Thymus (tissue), 11 donors: Measurements from ENCODE around the gene ALG9. TPM values are rescaled to one million over a fixed set of nuclear protein-coding genes. Genes with fewer than 3 reads are reported as not detected.
A peak's percentile ranks its signal among the peaks of the same experiment; 100 is the strongest.

Source experiments
- DNase-seq, 9 donors: peaks; one replicate each; pipeline ENCODE4 v3.0.0-alpha.2; 2013; ENCODE audit warnings: low spot score in 9 of 9, low read depth in 6 of 9, missing footprints in 1 of 9
- H3K27ac ChIP-seq, 2 donors: one replicate each; pipeline ENCODE4 v1.5.1; 2013; ENCODE audit warnings: control low read depth in 1 of 2, low read depth in 1 of 2, low read length in 1 of 2, mild to moderate bottlenecking in 1 of 2, moderate library complexity in 1 of 2
- H3K27me3 ChIP-seq, 2 donors: one replicate each; pipeline ENCODE4 v1.5.1; 2013; ENCODE audit warnings: low read length in 1 of 2; ENCODE audit not compliant: control insufficient read depth in 2 of 2, insufficient read depth in 1 of 2
- H3K36me3 ChIP-seq, 2 donors: one replicate each; pipeline ENCODE4 v1.5.1; 2013; ENCODE audit warnings: low read length in 1 of 2, mild to moderate bottlenecking in 1 of 2, moderate library complexity in 1 of 2; ENCODE audit not compliant: control insufficient read depth in 2 of 2, insufficient read depth in 2 of 2
- H3K4me1 ChIP-seq, 2 donors: one replicate each; pipeline ENCODE4 v1.5.1; 2013; ENCODE audit warnings: low read length in 2 of 2; ENCODE audit not compliant: control insufficient read depth in 2 of 2, insufficient read depth in 2 of 2
- H3K4me3 ChIP-seq, 2 donors: one replicate each; pipeline ENCODE4 v1.5.1; 2013; ENCODE audit warnings: low read length in 2 of 2, control low read depth in 1 of 2, mild to moderate bottlenecking in 1 of 2
- H3K9me3 ChIP-seq, 2 donors: one replicate each; pipeline ENCODE4 v1.5.1; 2013; ENCODE audit warnings: low read length in 1 of 2, mild to moderate bottlenecking in 1 of 2; ENCODE audit not compliant: control insufficient read depth in 2 of 2, insufficient read depth in 1 of 2
- WGBS: extraction: QIAGEN DNeasy Blood & Tissue Kit; methylation state at CpG from one replicate; pipeline ENCODE4 v1.1.7; 2013; 5-methylcytosine and 5-hydroxymethylcytosine counted together
- polyA plus RNA-seq: library from polyadenylated mRNA; stranded (reverse); fragments of 200-250 nt; gene quantifications from one replicate; pipeline ENCODE4 v1.2.3, GENCODE V29; 2013
- total RNA-seq: library from RNA; stranded (reverse); fragments of 120-200 nt; gene quantifications from one replicate; pipeline ENCODE4 v1.2.4, GENCODE V29; 2013
- donor health status: healthy.

Gene ALG9
- total and polyA plus RNA-seq, 2 donors, result 22.7 to 31.0 TPM

GRCh38 chr11:111845276-111846028, 25.9 kb downstream of the ALG9 start:
- Histone ChIP-seq H3K27ac (no peak overlapping the region), H3K27me3 (no peaks in the 10 kb centered on the region), H3K4me1 (no peaks in the 10 kb centered on the region), H3K4me3 (no peak overlapping the region), H3K36me3 (peaks cover 20 to 29% of the 10 kb centered on the region in 2 donors), H3K9me3 (no peaks in the 10 kb centered on the region)
- WGBS, result 95% methylated on average over 7 of the region's 7 CpGs
- DNase-seq, result no peak

- H3K27ac ChIP-seq, result no peak overlapping the region
- DNase-seq, result no peak
- H3K4me3 ChIP-seq, result no peak overlapping the region
- peaks cover 20 to 25% of the 10 kb centered on the region in 2 donors for H3K36me3 ChIP-seq
- H3K27me3 ChIP-seq, result no peaks in the 10 kb centered on the region
- H3K4me1 ChIP-seq, result no peaks in the 10 kb centered on the region
- no peaks in the 10 kb centered on the region for H3K9me3 ChIP-seq
- WGBS, result 93% methylated on average over 5 of the region's 5 CpGs
These were observed 27.7 kb downstream of the ALG9 start for GRCh38 chr11:111843661-111844060.

- Histone ChIP-seq H3K27ac (no peak overlapping the region), H3K4me3 (no peak overlapping the region), H3K4me1 (no peaks in the 10 kb centered on the region), H3K9me3 (no peaks in the 10 kb centered on the region), H3K36me3 (peaks cover 26 to 36% of the 10 kb centered on the region in 2 donors), H3K27me3 (no peaks in the 10 kb centered on the region)
- peak; percentile 43 to 89 (median 76) for DNase-seq
- WGBS, result 42% methylated on average over 10 of the region's 10 CpGs
These were observed 29.9 kb downstream of the ALG9 start for GRCh38 chr11:111841370-111842053.

GRCh38 chr11:111840143-111840542, 31.2 kb downstream of the ALG9 start:
- Histone ChIP-seq H3K9me3 (no peaks in the 10 kb centered on the region), H3K4me1 (no peaks in the 10 kb centered on the region), H3K27ac (no peak overlapping the region), H3K36me3 (peaks cover 26 to 44% of the 10 kb centered on the region in 2 donors), H3K27me3 (no peaks in the 10 kb centered on the region), H3K4me3 (no peak overlapping the region)
- DNase-seq, result no peak
- WGBS, result 98% methylated on average over 1 of the region's 1 CpG

- Histone ChIP-seq H3K4me3 (no peak overlapping the region), H3K27me3 (no peaks in the 10 kb centered on the region), H3K4me1 (no peaks in the 10 kb centered on the region), H3K36me3 (peaks cover 25 to 38% of the 10 kb centered on the region in 2 donors), H3K27ac (no peak overlapping the region), H3K9me3 (no peaks in the 10 kb centered on the region)
- DNase-seq, result no peak
- WGBS, result over 99% methylated on average over 5 of the region's 5 CpGs
These were observed 33.3 kb downstream of the ALG9 start for GRCh38 chr11:111838054-111838453.

- no peaks in the 10 kb centered on the region for H3K4me1 ChIP-seq
- DNase-seq, result no peak
- no peaks in the 10 kb centered on the region for H3K27me3 ChIP-seq
- H3K36me3 ChIP-seq, result peaks cover 26 to 39% of the 10 kb centered on the region in 2 donors
- H3K27ac ChIP-seq, result no peak overlapping the region
- no peak overlapping the region for H3K4me3 ChIP-seq
- no peaks in the 10 kb centered on the region for H3K9me3 ChIP-seq
- 97% methylated on average over 5 of the region's 5 CpGs for WGBS
These were observed 34.0 kb downstream of the ALG9 start for GRCh38 chr11:111837366-111837891.

GRCh38 chr11:111836721-111837120, 34.7 kb downstream of the ALG9 start:
- no peak for DNase-seq
- H3K27me3 ChIP-seq, result no peaks in the 10 kb centered on the region
- H3K9me3 ChIP-seq, result no peaks in the 10 kb centered on the region
- H3K36me3 ChIP-seq, result peaks cover 25 to 39% of the 10 kb centered on the region in 2 donors
- WGBS, result 97% methylated on average over 1 of the region's 1 CpG
- no peak overlapping the region for H3K27ac ChIP-seq
- no peak overlapping the region for H3K4me3 ChIP-seq
- no peaks in the 10 kb centered on the region for H3K4me1 ChIP-seq

- no peak overlapping the region for H3K4me3 ChIP-seq
- no peak overlapping the region for H3K27ac ChIP-seq
- 95% methylated on average over 1 of the region's 1 CpG for WGBS
- no peaks in the 10 kb centered on the region for H3K4me1 ChIP-seq
- no peaks in the 10 kb centered on the region for H3K27me3 ChIP-seq
- peaks cover 27 to 40% of the 10 kb centered on the region in 2 donors for H3K36me3 ChIP-seq
- no peaks in the 10 kb centered on the region for H3K9me3 ChIP-seq
- DNase-seq, result no peak
These were observed 35.2 kb downstream of the ALG9 start for GRCh38 chr11:111836162-111836561.

GRCh38 chr11:111835665-111836064, 35.7 kb downstream of the ALG9 start:
- DNase-seq, result no peak
- Histone ChIP-seq H3K4me3 (no peak overlapping the region), H3K36me3 (peaks cover 31 to 43% of the 10 kb centered on the region in 2 donors), H3K9me3 (no peaks in the 10 kb centered on the region), H3K27ac (no peak overlapping the region), H3K27me3 (no peaks in the 10 kb centered on the region), H3K4me1 (no peaks in the 10 kb centered on the region)
- 97% methylated on average over 7 of the region's 7 CpGs for WGBS
